GM18858 (cell line): ENCODE measurements around the gene KCTD11.
A peak's percentile ranks its signal among the peaks of the same experiment; 100 is the strongest.

Experiments
- ATAC-seq: cut with Tn5 transposase; IDR thresholded peaks from one replicate; pipeline ENCODE4 v1.9.1; 2021; ENCODE audit not compliant: unreplicated experiment

The KCTD11 gene

GRCh38 chr17:7403977-7404736 lies 52.2 kb downstream of the KCTD11 start, which contains the start of gene TMEM256:
Gene TMEM256 (minus strand): TSS chr17:7404097. CDS start chr17:7404084, 13 bp downstream.
- peak; percentile 79 for ATAC-seq
